Left lobe of liver (tissue), 2 donors: ENCODE results near the gene PATJ. TPM values are rescaled to one million over a fixed set of nuclear protein-coding genes. Genes with fewer than 3 reads are reported as not detected.
A peak's percentile ranks its signal among the peaks of the same experiment; 100 is the strongest.

ENCODE experiments used
- ATAC-seq: fragments of 200-7000 bp; cut with Tn5 transposase; one replicate; pipeline ENCODE4 v1.9.1; 2020; ENCODE audit warnings: mild to moderate bottlenecking, moderate library complexity
- DNase-seq: peaks from one replicate; pipeline ENCODE4 v3.0.0-alpha.2; 2020; ENCODE audit warnings: low spot score
- total RNA-seq: library from RNA; stranded (reverse); gene quantifications from one replicate; pipeline ENCODE4 v1.2.1, GENCODE V29; 2021
- donor health status: DM: no; HTN: no; CAD: no; lungs with moderate emphysema.
- donor health status: DM: no; HTN: yes; CAD: no.

PATJ gene
- total RNA-seq, 1 donor from 2014 or later = 33.4 TPM

DNA sequence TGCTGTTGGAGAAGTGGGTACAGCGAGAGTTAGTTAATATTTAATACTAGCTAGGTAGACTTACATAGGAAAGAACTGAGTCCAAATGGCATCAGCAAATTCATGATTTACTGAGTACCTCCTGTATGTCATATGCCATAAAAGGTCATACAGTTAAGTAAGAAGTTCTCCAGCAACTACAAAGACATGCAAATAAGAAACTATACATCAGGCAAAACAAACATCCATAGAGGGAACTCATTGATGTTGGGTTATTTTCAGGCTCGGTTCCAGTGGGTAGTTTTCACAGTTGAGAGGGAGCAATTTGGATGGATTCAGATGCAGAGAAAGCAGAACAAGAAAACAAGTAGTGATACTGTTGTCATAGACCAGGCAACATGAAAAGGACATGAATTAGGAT is 287.4 kb downstream of the PATJ start:
- ATAC-seq (no peak), DNase-seq (no peak)

GRCh38 chr1:62034790-62035189 is 292.5 kb downstream of the PATJ start:
- ATAC-seq (no peak), DNase-seq (no peak)

GRCh38 chr1:62037274-62037673 is 295.0 kb downstream of the PATJ start:
- ATAC-seq (no peak), DNase-seq (no peak)

DNA sequence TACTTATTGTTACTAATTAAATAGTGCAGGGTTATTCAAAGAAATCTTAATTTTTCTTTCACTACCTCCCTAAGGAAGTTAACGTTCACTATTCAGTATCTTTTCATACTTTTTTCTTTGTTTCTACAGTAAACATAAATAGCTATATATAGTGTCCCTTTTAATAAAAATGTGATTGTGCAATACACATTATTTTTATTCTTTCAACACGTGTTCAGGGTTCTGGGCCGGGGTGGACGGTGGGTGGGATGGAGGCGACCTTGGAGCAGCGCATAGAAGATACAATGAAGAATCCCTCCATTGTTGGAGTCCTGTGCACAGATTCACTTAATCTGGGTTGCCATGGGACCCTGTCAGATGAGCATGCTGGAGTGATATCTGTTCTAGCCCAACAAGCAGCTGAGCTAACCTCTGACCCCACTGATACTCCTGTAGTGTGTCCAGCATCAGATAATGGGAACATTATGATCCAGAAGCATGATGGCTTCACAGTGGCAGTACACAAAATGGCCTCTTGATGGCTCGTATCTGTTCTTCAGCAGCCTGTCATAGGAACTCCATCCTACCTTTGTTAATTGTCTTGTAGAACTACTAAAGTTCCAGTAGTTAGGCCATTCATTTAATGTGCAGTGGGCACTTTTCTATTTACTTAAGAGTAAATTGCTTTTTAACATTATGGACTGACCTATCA is 296.5 kb downstream of the PATJ start:
- ATAC-seq = no peak
- no peak for DNase-seq

- DNase-seq (no peak), ATAC-seq (no peak)
These were observed 298.2 kb downstream of the PATJ start for GRCh38 chr1:62040450-62040849.

GRCh38 chr1:62040973-62041372 is 298.7 kb downstream of the PATJ start:
- no peak for ATAC-seq
- no peak for DNase-seq

GRCh38 chr1:62043154-62043553 is 300.9 kb downstream of the PATJ start:
- no peak for DNase-seq
- no peak for ATAC-seq

GRCh38 chr1:62045574-62045973 is 303.3 kb downstream of the PATJ start:
- ATAC-seq = no peak
- DNase-seq = no peak

DNA sequence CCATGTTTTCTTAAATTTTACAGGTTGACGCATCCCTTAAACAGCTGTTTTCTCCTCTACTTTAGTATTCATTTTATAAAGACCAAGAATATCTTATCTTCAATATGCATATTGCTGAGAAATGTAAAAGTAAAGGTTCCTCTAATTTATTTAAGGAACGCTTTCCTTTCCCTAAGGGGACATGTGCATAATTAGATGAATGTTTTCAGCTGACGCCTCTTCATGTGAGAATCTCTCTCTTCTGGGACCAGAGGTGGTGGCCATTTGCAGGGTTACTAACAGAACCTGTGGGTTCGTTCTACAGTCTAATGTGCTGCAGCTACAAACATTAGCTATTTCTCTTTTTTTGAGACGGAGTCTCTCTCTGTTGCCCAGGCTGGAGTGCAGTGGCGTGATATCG is 304.6 kb downstream of the PATJ start:
- ATAC-seq (no peak), DNase-seq (no peak)

DNA sequence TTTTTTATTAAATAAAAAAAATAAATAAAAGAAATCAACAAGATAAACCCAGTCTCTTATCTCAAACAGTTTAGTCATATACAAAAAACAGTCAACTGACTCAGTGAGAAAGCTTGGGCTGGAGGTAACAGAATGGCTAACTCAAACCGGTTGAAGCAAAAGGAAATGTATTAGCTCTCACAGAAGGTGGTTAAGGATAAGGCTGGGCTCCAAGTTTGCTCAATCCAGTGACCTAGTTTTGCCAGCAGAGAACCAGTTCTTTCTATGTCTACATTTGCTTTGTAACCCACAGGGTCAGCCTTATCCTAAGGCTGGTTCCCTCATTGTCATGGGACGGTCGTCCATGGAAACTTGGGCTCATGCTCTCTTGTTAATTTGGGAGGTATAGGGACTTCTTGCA is 307.9 kb downstream of the PATJ start:
- peak; percentile 75 for ATAC-seq
- DNase-seq = no peak

DNA sequence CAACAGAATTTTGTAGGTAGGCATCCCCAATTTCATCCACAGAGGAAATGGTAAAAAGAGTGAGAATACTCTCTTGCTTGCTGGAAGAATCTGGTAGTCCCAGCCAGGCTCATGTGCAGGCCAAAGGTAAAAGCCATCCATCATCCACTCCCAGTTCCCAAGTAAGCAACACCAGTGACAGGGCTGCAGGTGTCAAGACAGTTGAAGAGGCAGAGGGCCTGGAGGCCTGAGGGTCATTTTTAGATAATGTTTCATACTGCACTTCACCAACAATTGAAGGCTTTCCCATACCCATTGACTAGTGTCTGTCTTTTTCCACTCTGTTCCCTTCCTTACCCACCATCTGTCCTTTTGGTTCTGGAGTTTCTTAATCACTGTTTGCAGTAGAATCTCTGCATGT is 310.7 kb downstream of the PATJ start:
- ATAC-seq = no peak
- no peak for DNase-seq

DNA sequence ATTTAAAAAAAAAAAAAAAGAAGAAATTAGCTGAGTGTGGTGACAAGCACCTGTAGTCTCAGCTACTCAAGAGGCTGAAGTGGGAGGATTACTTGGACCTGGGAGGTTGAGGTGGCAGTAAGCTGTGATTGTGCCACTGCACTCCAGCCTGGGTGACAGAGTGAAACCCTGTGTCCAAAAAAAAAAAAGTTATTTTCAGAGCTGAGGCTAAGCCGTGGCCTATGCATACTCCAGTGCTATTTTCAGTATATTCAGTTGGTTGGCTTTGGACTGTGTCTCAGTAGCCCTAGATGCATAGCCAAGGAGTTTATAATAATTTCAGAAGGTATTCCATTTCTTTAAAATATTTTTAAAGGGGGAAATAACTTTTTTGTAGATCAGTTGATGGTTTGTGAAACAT is 311.9 kb downstream of the PATJ start:
- no peak for DNase-seq
- ATAC-seq = no peak

- ATAC-seq (no peak), DNase-seq (no peak)
These were observed 314.9 kb downstream of the PATJ start for GRCh38 chr1:62057230-62057629.

GRCh38 chr1:62057641-62058290 is 315.5 kb downstream of the PATJ start:
- ATAC-seq (no peak), DNase-seq (no peak)

DNA sequence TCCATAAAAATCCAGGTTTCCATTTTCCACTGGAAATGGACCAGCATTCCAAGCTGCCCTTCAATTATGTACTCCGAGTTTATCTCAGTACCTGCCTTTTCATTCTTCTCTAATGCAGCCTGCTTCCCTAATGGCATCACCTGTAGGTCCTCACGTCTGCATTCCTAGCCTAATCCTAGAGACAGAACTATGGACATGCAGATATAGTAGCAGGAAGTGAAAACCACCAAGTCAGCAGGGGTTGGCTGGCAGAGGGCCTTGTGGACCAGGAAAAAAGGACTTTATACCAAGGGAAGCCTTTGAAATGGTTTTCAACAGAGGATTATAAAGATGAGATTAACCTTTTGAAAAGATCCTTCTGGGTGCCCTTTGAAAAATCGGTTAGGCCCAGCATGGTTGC is 316.7 kb downstream of the PATJ start:
- DNase-seq (no peak), ATAC-seq (no peak)

GRCh38 chr1:62062087-62062486 is 319.8 kb downstream of the PATJ start:
- ATAC-seq = no peak

GRCh38 chr1:62064829-62065407 is 322.6 kb downstream of the PATJ start:
- DNase-seq (no peak), ATAC-seq (no peak)

More at GRCh38 chr1:62062087-62062486, 319.8 kb downstream of the PATJ start:
- no peak for DNase-seq

DNA sequence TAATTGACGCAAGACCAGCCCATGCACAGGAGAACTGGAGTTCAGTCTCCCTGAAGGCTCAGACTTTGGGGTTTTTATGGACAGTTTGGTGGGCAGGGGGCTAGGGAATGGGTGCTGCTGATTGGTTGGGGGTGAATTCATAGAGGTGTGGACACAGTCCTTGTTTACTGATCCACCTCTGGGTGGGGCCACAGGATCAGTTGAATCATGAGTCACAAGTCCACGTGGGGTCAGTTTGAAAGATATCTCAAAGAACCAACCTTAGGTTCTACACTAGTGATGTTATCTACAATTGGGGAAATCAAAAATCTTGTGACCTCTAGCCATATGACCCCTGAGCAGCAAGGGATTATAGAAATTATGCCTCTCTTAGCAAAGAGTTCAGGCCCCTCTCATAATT is 324.4 kb downstream of the PATJ start:
- ATAC-seq (no peak), DNase-seq (no peak)

DNA sequence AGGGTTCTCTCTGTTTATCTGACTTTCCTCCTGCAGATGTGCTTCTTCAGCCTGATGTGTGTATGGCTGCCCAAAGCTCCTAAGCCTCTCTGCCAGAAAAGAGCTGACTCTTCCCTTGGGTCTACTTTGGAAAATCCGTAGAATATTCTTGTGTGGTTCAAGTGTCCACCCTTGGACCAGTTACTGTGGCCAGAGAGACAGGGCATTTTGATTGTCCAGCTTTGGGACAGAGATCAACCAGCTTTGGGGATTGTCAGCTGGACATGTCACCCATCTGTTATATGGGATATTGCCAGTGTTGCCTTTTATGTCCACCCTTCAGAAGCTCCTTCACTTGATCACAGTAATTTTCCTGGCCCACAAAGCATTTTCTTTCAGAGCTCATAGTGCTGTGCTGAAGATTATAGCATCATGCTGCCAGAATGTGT is 326.1 kb downstream of the PATJ start:
- ATAC-seq (no peak), DNase-seq (no peak)

DNA sequence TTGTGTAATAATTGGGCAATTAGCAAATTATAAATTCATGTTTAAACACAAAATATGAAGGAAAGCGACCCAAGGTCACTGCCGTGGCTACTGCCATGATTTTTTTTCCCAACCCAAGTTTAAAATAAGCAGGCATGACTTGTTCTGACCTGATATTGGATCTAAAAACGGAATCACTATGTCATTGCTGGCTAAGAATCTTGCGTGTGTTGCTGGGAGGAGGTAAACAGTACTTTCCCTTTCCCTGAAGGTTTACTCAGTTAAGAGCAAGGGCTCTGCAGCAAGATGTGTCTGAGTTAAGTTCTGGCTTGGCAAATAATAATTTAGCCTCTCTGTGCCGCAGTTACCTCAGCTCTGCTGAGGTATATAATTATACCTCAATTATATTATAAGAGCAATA is 326.7 kb downstream of the PATJ start:
- DNase-seq = no peak
- ATAC-seq = no peak

- ATAC-seq (peak; percentile 35), DNase-seq (no peak)
These were observed 328.2 kb downstream of the PATJ start for GRCh38 chr1:62070384-62071011.

GRCh38 chr1:62071695-62072094 is 329.4 kb downstream of the PATJ start:
- ATAC-seq (no peak), DNase-seq (no peak)
